Skeletal muscle cell (primary cell): Measurements from ENCODE around the gene MYO5B.

Source experiments
- DNase-seq: peaks from one replicate; pipeline ENCODE4 v3.0.0-alpha.2; 2010; ENCODE audit warnings: low read depth
- H3K4me3 ChIP-seq: 2 replicates; pipeline ENCODE4 v1.5.1; 2011; ENCODE audit warnings: low read depth, mild to moderate bottlenecking, control low read depth, low read length, moderate library complexity

Gene MYO5B

DNA sequence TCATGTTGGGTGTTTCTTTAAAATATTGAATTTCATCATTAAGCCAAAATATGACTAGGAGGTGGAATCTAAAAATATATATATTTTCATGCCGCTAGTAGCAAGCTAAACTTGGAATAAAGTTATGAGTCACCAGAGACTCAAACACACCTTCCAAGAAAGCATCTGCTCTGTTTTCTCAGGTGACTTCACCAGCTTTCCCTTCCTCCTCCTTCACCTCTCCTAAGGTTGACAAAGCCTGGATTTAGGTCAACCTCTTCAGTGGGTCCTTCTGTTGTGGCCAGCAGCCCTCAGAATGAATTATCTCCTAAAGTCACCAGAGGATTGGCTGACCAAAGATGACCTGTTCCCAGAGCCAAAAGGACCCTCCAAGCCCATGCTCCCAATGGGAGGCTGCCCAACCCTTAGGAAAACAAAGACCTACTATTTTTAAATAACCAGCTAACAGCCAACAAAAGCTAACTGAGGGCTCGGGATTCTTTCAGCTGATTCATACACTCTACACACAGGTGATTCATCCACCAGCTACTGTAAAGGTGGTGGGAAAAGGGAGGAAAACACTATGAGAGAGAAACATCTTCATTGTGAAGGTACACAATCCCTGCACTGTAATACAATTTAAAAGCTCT lies 113.9 kb downstream of the MYO5B start:
- no peak for DNase-seq
- H3K4me3 ChIP-seq: no peak overlapping the region

DNA sequence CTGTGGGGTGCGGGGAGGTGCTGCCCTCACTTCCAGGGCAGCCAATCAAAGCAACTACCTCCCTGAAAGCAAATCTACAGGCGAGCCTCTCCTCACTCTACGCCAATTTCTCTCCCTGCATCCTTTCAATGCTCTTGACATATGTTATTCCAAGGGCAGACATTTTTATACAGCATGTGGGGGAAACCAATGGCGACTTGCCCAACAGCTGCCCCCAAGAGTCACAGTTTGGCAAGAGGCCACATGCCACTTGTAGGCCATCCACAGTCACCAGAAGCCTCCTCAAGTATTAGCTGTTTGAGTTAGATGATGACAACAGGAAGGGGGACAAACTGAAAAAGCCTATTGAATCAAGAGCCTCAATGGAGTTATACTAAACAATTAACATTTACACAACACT lies 114.6 kb downstream of the MYO5B start:
- no peak for DNase-seq
- H3K4me3 ChIP-seq: no peak overlapping the region

DNA sequence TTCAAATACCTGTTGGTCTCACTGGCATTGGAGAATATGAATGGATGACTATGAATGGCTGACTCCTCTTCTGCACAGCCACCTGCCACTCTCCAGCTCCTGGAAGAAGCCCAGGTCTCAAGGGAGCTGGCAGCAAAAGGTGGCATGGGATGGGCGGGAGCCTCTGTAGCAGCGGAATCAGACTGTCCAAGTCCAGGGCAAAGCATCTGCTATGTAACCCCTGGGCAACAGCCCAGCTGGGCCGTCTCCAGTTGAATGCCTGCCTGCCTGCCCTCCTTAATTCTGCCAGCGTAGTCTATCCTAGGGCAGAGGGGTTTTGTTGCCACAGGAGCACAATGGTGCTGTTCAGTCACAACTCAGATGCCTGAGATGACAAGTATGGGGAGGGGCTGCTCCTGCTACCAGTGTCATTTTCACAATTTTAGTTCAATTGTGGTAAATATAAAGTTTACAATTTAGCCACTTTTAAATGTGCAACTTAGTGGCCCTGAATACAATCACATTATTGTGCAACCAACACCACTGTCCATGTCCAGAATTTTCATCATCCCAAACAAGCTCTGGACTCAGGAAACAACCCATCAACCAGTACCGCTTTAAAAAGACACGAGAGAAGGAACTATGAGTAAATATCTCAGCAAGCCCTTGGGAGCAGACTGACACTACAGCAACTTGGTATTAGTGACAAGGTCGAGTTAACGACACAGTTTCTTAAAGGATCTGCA lies 115.2 kb downstream of the MYO5B start:
- H3K4me3 ChIP-seq: no peak overlapping the region
- no peak for DNase-seq

DNA sequence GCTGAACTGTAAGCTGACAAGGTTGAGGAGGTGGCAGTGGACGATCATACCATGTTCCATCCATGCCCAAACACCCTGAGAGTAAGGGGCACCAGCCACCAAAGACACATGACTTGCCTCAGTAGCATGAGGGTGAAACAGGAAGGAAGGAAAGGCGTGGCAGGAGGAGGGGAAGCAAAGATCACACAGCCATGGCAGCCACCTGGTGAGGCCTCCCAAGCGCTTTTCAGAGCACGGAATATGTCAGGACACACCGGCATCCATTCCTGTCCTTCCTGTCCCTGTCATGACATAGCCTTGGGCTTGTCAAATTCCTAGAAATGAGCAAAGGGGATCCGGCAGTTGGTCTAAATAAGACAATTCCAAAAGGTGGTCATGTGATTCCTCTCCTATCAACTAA lies 118.7 kb downstream of the MYO5B start:
- no peak for DNase-seq

DNA sequence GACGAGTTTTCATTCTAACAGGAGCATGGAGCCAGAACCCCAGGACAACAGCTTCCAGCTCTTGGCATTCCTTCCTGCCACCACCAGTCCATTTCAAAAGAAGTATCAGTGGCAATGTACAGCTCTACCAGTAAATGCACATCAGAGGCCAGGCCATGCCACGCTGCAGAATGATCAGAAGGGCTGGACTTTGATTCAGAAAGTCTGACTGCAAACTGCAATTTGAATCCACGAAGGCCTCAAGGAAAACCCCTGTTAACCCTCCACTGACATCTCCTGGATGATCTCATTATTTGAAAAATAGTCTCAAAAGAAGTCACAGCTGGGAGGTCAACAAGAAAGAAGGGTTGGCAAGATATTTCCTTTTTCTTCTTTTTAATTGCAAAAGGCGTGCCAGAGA lies 119.2 kb downstream of the MYO5B start:
- no peak for DNase-seq
- no peak overlapping the region for H3K4me3 ChIP-seq

More for the DNA sequence above, 118.7 kb downstream of the MYO5B start:
- H3K4me3 ChIP-seq: no peak overlapping the region

DNA sequence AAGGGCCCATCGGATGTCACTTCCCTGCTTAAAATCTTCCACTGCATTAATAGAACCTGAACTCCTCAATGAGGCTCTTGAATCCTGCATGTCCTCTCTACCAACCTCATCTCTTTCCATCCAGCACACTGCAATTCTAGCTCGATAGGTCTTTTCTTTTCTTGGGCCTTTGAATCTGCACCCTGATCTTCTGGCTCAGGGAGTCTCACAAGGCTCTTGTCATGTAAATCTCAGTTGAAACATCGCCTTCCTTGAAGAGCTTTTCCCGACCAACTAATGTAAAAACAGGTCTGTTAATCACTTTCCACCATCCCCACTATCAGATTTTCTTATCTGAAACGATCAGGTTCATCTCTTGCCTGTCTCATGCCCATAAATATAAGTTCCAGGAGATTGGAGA lies 120.5 kb downstream of the MYO5B start:
- DNase-seq: no peak
- no peak overlapping the region for H3K4me3 ChIP-seq

DNA sequence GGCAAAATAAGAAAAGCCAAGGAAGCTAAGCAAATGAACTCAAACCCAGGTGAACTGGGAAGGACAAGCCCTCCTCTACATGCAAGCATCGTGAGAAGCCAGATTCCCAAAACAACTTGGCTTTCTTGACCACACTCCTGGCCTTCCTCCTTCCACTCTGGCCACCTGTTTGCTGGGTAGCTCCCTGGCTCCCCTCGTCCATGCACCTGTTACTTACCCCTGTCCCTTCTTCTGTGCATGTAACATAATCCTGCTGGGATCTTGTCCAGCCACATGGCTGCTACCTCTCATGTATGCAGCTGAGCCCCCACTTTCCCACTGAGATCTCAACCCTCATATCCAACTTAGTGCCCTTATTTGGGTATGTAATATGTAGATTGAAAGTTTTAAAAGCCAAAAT lies 121.6 kb downstream of the MYO5B start:
- no peak overlapping the region for H3K4me3 ChIP-seq
- no peak for DNase-seq

DNA sequence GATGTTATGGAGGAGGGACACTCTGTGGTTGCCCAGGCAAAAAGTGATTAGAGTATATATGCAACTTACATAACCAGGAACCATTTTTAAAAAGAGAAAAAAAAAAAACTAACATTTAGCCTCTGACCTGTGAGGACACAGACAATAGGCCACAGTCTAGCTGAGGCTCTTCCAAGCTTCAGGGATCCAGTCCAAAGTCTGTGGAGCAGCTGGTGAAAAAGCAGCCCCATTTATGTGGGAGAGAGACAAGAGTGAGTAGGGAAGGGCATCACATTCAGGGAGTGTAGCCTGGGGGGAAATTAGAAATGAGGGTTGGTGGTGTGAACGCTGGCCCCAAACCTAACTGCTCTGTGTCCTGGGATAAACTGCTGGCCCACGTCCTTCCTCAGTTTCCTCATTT lies 122.8 kb downstream of the MYO5B start:
- no peak overlapping the region for H3K4me3 ChIP-seq
- no peak for DNase-seq

DNA sequence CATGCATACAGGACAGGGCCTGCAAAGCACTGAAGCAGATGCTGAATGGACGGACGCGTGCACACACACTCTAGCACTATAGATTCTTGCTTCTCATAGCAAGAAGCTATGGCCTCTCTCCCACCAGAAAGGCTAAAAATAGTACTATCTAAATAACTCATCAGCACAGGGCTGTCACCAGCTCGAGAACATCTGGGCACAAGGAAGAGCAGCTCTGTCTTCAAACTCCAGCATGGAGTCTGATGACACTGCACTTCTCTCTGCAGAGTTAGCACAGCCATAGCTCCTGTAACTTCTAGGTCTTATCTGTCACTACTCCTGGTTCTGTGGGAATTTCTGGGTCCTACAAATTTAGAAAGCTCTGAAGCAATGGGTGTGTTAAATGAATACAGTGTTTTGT lies 123.5 kb downstream of the MYO5B start:
- DNase-seq: no peak
- H3K4me3 ChIP-seq: no peak overlapping the region

DNA sequence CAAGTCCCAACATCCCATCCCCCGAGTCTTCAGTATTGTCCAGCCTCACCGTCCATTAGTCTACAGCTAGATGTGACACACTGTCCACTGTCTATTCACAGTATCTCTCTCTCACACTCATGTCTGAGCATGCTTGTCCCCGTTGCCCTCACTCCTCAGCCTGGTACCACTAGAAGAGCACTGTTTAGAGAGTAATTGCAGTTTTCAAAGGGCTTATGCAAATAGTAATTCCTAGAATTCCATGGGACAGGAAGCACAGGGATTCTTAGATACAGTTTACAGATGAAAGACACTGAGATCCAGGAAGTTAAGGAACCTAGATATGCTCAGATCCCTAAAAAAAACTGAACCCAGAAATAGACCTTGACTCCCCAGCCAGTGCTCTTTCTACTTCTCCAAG lies 125.5 kb downstream of the MYO5B start:
- no peak overlapping the region for H3K4me3 ChIP-seq
- no peak for DNase-seq

DNA sequence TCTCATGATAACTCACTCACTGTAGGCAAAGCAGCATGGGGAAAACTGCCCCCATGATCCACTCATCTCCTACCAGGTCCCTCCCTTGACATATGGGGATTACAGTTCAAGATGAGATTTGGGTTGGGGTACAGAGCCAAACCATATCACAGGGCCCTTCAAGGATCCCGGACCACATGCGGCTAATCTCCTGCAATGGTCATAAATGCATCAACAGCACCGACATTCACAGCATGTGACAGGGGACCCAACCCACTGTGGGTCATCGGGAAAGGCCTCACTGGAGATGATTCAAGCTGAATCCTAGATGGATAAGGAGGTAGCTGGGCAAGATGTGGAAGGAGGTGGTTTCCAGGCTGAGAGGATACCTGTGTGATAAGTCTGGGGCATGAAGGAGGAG lies 129.4 kb downstream of the MYO5B start:
- no peak for DNase-seq
- H3K4me3 ChIP-seq: no peak overlapping the region

DNA sequence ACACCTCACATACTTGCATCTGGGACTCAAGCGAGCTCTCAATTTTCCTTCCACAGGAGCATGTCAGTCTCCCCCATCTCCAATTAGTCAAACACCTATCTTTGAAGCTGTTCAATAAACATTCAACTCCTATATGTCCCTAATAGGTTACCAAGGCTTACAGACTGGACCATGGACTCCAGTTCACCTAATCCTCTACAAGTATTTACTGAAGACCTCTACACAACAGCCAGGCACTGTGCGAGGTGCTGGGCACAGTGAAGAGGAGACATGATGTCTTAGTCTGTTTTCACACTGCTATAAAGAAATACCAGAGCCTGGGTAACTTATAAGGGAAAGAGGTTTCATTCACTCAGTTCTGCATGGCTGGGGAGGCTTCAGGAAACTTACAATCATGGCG lies 129.9 kb downstream of the MYO5B start:
- DNase-seq: no peak
- no peak overlapping the region for H3K4me3 ChIP-seq

DNA sequence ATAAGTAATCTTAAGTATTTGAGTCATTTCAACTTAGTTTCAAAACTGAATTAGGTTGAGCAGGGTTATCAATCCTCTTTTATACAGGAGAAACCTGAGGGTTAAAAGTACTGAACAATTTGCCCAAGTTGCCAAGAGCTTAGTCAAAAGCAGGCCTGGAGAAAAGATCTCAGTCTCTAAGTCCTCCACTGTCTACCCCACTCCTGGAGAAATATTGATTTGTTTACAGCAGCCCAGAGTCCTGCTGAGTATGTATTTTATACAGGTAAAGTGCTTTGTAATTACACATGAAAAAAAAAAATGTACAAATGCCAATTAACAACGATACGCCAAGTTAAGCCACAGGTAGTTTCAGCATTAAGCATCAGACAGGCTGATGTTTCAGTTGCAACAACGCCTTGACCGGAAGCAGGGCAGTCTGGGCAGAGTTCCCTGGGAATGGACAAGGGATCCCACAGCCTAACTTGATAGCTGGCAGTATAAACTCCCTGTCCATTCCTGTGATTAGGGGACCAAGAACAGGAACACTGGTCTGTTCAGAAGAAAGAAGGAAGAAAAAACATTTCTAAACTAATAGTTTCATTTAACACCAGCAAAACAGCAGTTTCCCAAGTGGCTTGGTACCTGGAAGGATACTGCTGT lies 132.9 kb downstream of the MYO5B start:
- no peak for DNase-seq
- H3K4me3 ChIP-seq: no peak overlapping the region

DNA sequence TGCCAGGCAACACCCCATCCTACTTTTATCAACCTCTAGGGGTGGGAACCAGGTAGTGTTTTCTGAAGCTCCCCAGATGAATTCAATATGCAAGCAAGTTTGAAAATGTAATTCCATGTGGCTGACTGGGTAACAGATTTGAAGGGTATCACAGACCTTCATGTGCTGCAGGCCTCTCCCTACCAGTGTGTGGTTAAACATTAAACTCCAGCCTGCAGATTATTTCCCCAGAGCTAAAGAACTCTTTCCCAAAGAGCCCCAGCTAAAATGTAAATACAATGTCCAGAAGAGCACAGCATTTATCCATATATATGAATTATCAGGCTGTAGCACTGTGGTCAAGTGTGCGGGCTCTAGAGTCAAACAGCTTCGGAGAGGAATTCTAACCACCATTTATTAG lies 134.1 kb downstream of the MYO5B start:
- DNase-seq: no peak
- no peak overlapping the region for H3K4me3 ChIP-seq

DNA sequence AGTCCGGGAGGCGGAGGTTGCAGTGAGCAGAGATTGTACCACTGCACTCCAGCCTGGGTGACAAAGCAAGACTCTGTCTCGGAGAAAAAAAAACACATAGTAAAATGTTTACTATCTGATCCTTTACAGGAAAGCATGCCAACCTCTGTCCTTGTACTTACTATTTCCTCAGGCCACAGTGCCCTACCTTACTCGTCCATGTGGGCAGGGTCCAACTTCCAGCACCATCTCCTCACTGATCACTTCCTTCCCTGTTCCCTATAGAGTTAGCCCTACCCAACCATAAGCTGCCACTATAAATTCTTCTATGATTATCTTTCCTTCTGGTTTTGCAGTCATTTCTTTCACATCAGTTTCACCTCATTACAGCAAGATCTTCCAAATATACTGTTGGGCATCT lies 136.2 kb downstream of the MYO5B start:
- no peak for DNase-seq
- no peak overlapping the region for H3K4me3 ChIP-seq

DNA sequence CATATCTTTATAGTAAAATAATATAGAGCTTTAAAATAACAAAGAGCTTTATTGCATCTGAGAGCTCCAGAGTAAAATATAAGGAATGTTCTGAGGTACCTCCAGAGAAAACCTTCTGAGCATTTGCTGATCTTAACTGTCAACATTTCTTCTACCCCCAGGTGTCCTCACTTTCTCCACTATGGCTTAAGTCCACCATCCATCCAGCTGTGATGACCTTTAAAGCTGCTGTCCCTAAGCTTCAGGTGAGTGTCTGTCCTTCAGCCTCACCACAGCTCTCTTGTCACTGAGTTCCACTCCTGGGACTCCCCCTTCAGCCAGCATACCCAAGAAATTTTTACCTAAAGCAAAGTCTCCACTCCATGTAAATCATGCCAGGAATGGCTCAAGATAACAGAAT lies 137.9 kb downstream of the MYO5B start:
- DNase-seq: no peak

DNA sequence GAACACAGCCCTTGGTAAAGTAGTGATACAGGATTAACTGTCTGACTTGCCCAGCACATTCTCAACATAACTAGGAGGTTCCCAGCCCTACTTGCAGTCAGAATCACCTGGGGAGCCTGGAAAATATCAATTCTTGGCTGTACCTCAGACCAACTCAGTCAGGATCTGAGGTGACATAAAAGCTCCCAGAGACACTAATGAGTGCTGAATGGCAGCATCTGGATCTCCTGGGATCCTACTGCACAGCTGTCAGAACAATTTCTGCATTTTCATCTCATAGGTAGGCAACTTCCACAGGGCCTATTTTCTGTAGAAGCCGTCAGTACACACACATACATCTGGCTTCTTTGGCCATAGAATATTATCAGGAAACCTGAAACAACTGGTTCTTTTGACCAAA lies 138.8 kb downstream of the MYO5B start:
- H3K4me3 ChIP-seq: no peak overlapping the region
- DNase-seq: no peak

More for the DNA sequence above, 137.9 kb downstream of the MYO5B start:
- H3K4me3 ChIP-seq: no peak overlapping the region

DNA sequence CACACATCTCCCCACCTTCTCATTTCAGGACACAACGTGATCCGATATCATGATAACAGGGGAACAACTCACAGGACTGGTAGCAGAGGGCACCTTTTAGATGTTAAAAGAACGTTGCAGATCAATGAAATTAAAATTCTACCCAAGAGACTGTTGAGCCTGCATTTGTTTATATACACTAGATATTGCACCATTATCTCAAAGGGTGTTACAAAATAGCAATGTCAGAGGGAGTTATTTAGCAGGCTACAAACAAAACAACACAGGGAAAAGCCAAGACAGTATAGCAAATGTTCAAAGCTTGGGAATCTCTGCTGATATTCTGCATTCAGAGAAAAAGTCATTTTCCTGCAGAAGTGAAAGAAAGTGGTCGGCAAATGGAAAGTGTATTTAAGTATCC lies 139.5 kb downstream of the MYO5B start:
- H3K4me3 ChIP-seq: no peak overlapping the region
- no peak for DNase-seq

DNA sequence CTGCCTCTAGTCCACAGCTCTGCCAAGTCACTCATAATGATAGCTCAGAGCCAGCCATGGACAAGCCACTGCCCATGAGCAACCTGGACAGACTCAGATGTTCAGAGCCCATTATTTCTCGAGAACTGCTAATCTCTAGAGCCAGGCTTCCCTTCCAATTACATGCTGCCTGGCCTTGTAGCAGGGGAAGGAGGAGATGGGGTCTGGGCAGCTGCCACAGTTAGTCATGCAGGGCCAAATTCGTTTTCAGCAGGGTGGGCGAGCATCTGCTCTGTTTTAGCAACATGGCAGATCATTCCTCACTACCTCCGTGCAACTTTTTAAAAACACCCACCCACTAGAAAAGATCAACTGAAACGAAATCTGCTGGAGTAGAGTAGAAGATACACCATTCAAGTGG lies 141.8 kb downstream of the MYO5B start:
- no peak for DNase-seq
- no peak overlapping the region for H3K4me3 ChIP-seq

DNA sequence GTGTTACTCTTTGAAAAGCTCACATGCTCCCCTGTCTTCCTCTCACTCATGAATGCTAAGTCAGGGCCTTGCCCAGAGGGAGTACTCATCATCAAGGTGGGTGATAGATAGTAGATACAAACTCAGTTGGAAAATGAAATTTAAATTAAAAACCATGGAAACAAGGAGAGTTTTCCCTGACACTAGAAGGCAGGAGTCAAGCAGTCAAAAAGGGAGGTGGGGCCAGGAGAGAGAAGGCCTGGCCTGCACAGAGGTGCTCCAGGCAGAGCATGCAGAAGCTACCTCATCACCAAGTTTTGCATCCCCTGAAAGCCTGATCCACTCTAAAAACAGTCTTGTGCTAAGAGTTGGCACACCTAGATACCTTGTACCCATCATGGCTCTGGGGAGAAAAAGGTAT lies 143.7 kb downstream of the MYO5B start:
- DNase-seq: no peak
- no peak overlapping the region for H3K4me3 ChIP-seq

DNA sequence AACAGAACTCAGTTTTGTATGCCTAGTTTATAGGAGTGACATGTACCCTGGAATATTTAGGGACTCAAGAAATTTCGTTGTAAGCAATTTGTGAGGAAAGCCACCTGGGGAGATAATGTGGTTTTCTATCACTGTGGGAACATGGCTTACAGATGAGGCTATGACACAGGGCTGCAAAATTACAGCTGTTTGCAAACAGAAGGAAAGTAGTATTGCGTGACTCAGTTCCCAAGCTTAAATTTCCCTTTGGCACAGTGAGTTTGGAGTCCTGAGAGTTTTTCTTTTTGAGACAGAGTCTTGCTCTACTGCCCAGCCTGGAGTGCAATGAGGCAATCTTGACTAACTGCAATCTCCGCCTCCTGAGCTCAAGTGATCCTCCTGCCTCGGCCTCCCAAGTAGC lies 149.8 kb downstream of the MYO5B start:
- H3K4me3 ChIP-seq: no peak overlapping the region
- no peak for DNase-seq
